Caco-2 (cell line): ENCODE results near the gene AP4E1. TPM values are rescaled to one million over a fixed set of nuclear protein-coding genes. Genes with fewer than 3 reads are reported as not detected.
A peak's percentile ranks its signal among the peaks of the same experiment; 100 is the strongest.
"Not testable (repeated sequence)": the region's sequence is repeated elsewhere in the genome, so short reads cannot be mapped to it uniquely, and the experiment has no call there.

Source experiments
- BruUV-seq: library from RNA; stranded (reverse); fragments of 400-500 nt; replicated peaks from 2 replicates; lab custom pipeline; 2021; lab: Mats Ljungman, UMichigan
- CTCF ChIA-PET: fragments of 300-600 bp; sonication (Branson Sonifier 250); formaldehyde crosslinking; loops from one replicate; lab custom pipeline; 2022; ENCODE audit warnings: antibody characterized with exemption; lab: Charles Lee
- POLR2A ChIA-PET: fragments of 300-600 bp; sonication (Branson Sonifier 250); formaldehyde crosslinking; loops from one replicate; lab custom pipeline; 2022; ENCODE audit warnings: antibody characterized with exemption; lab: Charles Lee
- DNase-seq, 2 experiments: peaks; one replicate each; pipeline versions ENCODE4 v3.0.0 to v3.0.0-alpha.2; 2020 to 2022
- H3K27me3 ChIP-seq: replicated peaks from 2 replicates; pipeline ENCODE4 v1.6.0; 2011; ENCODE audit warnings: low read length; ENCODE audit not compliant: control insufficient read depth, insufficient read depth
- H3K36me3 ChIP-seq: 2 replicates; pipeline ENCODE4 v1.5.1; 2011; ENCODE audit warnings: low read length; ENCODE audit not compliant: control insufficient read depth, insufficient read depth
- H3K4me1 ChIP-seq: fragments of 250-450 bp; sonication (Bioruptor Pico); 2 replicates; pipeline ENCODE4 v1.5.1; 2020; ENCODE audit warnings: mild to moderate bottlenecking
- H3K4me3 ChIP-seq: 2 replicates; pipeline ENCODE4 v1.5.1; 2011; ENCODE audit warnings: low read depth, mild to moderate bottlenecking, control low read depth, low read length
- H3K9me3 ChIP-seq: fragments of 250-450 bp; sonication (Bioruptor Pico); 2 replicates; pipeline ENCODE4 v1.5.1; 2020; ENCODE audit warnings: mild to moderate bottlenecking, moderate library complexity
- H3K27ac Mint-ChIP-seq: one replicate; pipeline ENCODE4 v1.8.0; 2022; ENCODE audit warnings: mixed read lengths; ENCODE audit not compliant: unreplicated experiment
- H3K27me3 Mint-ChIP-seq: one replicate; pipeline ENCODE4 v1.8.0; 2022; ENCODE audit warnings: mixed read lengths; ENCODE audit not compliant: insufficient read depth, unreplicated experiment
- H3K36me3 Mint-ChIP-seq: one replicate; pipeline ENCODE4 v1.8.0; 2022; ENCODE audit warnings: mild to moderate bottlenecking, mixed read lengths; ENCODE audit not compliant: insufficient read depth, unreplicated experiment
- H3K4me1 Mint-ChIP-seq: one replicate; pipeline ENCODE4 v1.8.0; 2022; ENCODE audit warnings: low read depth, mixed read lengths; ENCODE audit not compliant: unreplicated experiment
- H3K4me3 Mint-ChIP-seq: one replicate; pipeline ENCODE4 v1.8.0; 2022; ENCODE audit warnings: mild to moderate bottlenecking, moderate library complexity, mixed read lengths; ENCODE audit not compliant: unreplicated experiment
- H3K9me3 Mint-ChIP-seq: one replicate; pipeline ENCODE4 v1.8.0; 2022; ENCODE audit warnings: mixed read lengths; ENCODE audit not compliant: unreplicated experiment
- intact Hi-C: fragments of 100-400 bp; cut with micrococcal nuclease; formaldehyde crosslinking; loops from one replicate; pipeline ENCODE4 v1.10.0; 2022; ENCODE audit not compliant: unreplicated experiment
- total RNA-seq: library from RNA; stranded (reverse); gene quantifications from 2 replicates; pipeline ENCODE4 v1.2.3, GENCODE V29; 2022
- TF ChIP-seq, protein P1 (sequence below), 2 experiments: fragments of 200-600 bp in 1 of 2; IDR thresholded peaks; 1 replicate in 1 of 2; 2 replicates in 1 of 2; pipeline versions ENCODE4 v1.5.1 to v1.8.0; 2011 to 2022; ENCODE audit warnings: antibody characterized with exemption in 1 of 2, control low read depth in 1 of 2, inconsistent platforms in 1 of 2, low read depth in 1 of 2, low read length in 1 of 2, mild to moderate bottlenecking in 1 of 2, moderate library complexity in 1 of 2; ENCODE audit not compliant: insufficient read depth in 1 of 2, severe bottlenecking in 1 of 2, unreplicated experiment in 1 of 2

AP4E1 gene
- total RNA-seq, 1 experiment from 2014 or later = 15.9 TPM

DNA sequence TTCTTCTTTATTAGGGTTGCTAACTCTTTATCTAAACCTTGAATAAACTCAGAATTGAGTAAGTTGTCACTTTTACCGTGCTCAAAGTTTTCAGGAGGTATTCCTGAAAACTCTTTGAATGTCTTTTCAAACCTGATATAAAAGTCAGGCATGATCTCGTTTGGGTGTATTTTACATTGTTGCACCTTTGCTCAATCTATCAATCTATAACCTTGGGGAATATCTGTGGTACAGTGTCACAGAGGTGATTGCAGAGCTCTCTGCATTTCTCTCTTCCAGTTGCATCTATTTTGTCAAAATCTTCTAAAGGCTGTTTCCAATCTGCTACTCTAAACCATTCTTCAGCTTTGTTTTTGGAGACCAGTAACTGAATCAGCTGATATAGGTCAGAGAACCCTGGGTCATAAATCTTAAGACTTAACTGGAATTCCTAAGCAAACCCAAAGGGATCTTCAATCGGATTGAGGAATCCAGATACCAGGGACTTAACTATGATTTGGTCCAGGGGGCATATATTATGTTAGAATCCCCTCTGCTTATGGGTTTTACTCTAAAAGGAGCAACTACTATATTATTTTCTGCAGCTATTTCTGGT lies 35.6 kb upstream of the AP4E1 start:
- H3K27me3 ChIP-seq = no peaks in the 10 kb centered on the region
- intact Hi-C loops = no loop called here
- H3K9me3 ChIP-seq = peaks cover 7% of the 10 kb centered on the region
- BruUV-seq = no TSS peak
- ChIA-PET POLR2A (interaction anchor here (0.6 kb wide), 1 partner anchor 109 kb away, joined by 4 read pairs; no protein-coding TSS in a partner anchor), CTCF (interaction anchor here (0.9 kb wide), 1 partner anchor 35 kb away, joined by 3 read pairs; no protein-coding TSS in a partner anchor)
- DNase-seq = no peak
- Mint-ChIP-seq H3K27ac (peak overlapping the region; percentile 91), H3K4me1 (peaks cover 58% of the 10 kb centered on the region), H3K4me3 (peak overlapping the region; percentile 62), H3K27me3 (no peaks in the 10 kb centered on the region), H3K36me3 (peaks cover 33% of the 10 kb centered on the region), H3K9me3 (peaks cover 8% of the 10 kb centered on the region)
- peaks cover 72% of the 10 kb centered on the region for H3K4me1 ChIP-seq
- no peaks in the 10 kb centered on the region for H3K36me3 ChIP-seq
- no peak overlapping the region for H3K4me3 ChIP-seq
- TF ChIP-seq, protein P1, sequence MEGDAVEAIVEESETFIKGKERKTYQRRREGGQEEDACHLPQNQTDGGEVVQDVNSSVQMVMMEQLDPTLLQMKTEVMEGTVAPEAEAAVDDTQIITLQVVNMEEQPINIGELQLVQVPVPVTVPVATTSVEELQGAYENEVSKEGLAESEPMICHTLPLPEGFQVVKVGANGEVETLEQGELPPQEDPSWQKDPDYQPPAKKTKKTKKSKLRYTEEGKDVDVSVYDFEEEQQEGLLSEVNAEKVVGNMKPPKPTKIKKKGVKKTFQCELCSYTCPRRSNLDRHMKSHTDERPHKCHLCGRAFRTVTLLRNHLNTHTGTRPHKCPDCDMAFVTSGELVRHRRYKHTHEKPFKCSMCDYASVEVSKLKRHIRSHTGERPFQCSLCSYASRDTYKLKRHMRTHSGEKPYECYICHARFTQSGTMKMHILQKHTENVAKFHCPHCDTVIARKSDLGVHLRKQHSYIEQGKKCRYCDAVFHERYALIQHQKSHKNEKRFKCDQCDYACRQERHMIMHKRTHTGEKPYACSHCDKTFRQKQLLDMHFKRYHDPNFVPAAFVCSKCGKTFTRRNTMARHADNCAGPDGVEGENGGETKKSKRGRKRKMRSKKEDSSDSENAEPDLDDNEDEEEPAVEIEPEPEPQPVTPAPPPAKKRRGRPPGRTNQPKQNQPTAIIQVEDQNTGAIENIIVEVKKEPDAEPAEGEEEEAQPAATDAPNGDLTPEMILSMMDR (IDR thresholded peaks at IDR 0.05; ENCODE audit: insufficient read depth in 1 of 2, low read depth in 1 of 2, low read length in 1 of 2, severe bottlenecking in 1 of 2, unreplicated experiment in 1 of 2) = no peak

DNA sequence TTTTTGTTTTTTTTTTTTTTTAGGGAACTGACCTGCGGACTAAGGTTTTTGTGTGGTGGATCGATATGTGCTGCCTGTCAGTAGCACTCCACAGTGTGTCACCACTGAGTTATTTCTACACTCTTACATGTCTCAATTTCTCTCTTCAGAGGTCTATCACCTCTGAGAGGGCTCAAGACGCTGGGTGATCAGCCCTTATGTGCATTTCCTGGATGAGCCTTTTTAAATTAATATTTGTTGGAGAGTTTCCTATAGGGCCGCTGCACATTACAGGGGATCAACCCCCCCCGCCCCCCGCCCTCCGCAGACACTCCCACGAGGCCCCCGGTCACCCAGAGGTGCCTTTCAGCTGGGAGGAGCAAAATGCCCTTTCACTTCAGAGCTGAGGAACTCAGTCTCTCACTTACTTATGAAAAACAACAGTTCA lies 34.5 kb upstream of the AP4E1 start:
- peaks cover 8% of the 10 kb centered on the region for H3K9me3 Mint-ChIP-seq
- peaks cover 33% of the 10 kb centered on the region for H3K36me3 Mint-ChIP-seq
- peaks cover 56% of the 10 kb centered on the region for H3K4me1 Mint-ChIP-seq
- no TSS peak for BruUV-seq
- peak overlapping the region; percentile 14; the same call in 1 of the 2 replicates for H3K4me3 ChIP-seq
- ChIA-PET CTCF (no interaction called here), POLR2A (interaction anchor here (0.6 to 0.7 kb wide), 3 partner anchors 16 to 451 kb away, joined by 3 to 6 read pairs (median 3); no protein-coding TSS in a partner anchor)
- DNase-seq = peak in 1 of 2 experiments; percentile 45
- intact Hi-C loops = loop anchor here (2.0 kb wide), 1 partner anchor 45 kb away; no protein-coding TSS in a partner anchor
- H3K27me3 ChIP-seq = no peaks in the 10 kb centered on the region
- H3K27me3 Mint-ChIP-seq = no peaks in the 10 kb centered on the region
- peaks cover 61% of the 10 kb centered on the region for H3K4me1 ChIP-seq
- no peaks in the 10 kb centered on the region for H3K36me3 ChIP-seq
- H3K27ac Mint-ChIP-seq = peak overlapping the region; percentile 91
- TF ChIP-seq, protein P1 (IDR thresholded peaks at IDR 0.05; ENCODE audit: insufficient read depth in 1 of 2, low read depth in 1 of 2, low read length in 1 of 2, severe bottlenecking in 1 of 2, unreplicated experiment in 1 of 2) = peak; percentile 23 to 28
- peak overlapping the region; percentile 62 for H3K4me3 Mint-ChIP-seq
- peaks cover 7% of the 10 kb centered on the region for H3K9me3 ChIP-seq

DNA sequence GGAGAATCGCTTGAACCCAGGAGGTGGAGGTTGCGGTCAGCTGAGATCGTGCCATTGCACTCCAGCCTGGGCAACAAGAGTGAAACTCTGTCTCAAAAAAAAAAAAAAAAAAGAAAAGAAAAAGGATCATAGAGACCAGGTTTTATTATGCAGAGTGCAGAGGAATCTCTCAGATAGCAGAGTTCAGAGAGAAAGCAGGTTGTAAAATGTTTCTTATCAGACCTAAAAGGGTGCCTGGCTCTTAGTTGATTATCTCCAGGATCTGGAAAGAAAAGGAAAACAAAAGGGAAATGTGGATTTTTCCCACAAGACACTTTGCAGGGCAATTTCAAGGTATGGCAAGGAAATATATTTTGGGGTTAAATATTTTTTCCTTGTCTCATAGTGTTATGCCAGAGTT lies 33.2 kb upstream of the AP4E1 start:
- Mint-ChIP-seq H3K4me1 (peaks cover 62% of the 10 kb centered on the region), H3K27ac (peak overlapping the region; percentile 91), H3K36me3 (peaks cover 23% of the 10 kb centered on the region), H3K4me3 (peak overlapping the region; percentile 62)
- POLR2A ChIA-PET, H3K27me3 ChIP-seq, H3K36me3 ChIP-seq, H3K9me3 ChIP-seq, CTCF ChIA-PET, H3K9me3 Mint-ChIP-seq, H3K4me3 ChIP-seq, BruUV-seq, H3K27me3 Mint-ChIP-seq: not testable (repeated sequence)
- peak in 1 of 2 experiments; percentile 60 for DNase-seq
- intact Hi-C loops = loop anchor here (1.0 to 2.0 kb wide), 3 partner anchors 8 to 46 kb away; no protein-coding TSS in a partner anchor
- peaks cover 57% of the 10 kb centered on the region for H3K4me1 ChIP-seq
